Liver (tissue), 9 donors: Measurements from ENCODE around the gene KCNQ5. TPM values are rescaled to one million over a fixed set of nuclear protein-coding genes. Genes with fewer than 3 reads are reported as not detected.

ENCODE experiments used
- DNase-seq: peaks from one replicate; pipeline ENCODE4 v3.0.0-alpha.2; 2017; ENCODE audit warnings: low spot score
- H3K27ac ChIP-seq, 2 donors: one replicate each; pipeline ENCODE4 v1.7.0; 2013; ENCODE audit warnings: inconsistent platforms in 2 of 2, low read length in 2 of 2, control low read depth in 1 of 2, low read depth in 1 of 2, mild to moderate bottlenecking in 1 of 2
- H3K27me3 ChIP-seq, 4 donors: one replicate each; pipeline versions ENCODE4 v1.6.1 to v1.7.0; 2013; ENCODE audit warnings: low read length in 3 of 4, inconsistent platforms in 1 of 4, mild to moderate bottlenecking in 1 of 4, moderate library complexity in 1 of 4; ENCODE audit not compliant: control insufficient read depth in 4 of 4, insufficient read depth in 4 of 4
- H3K36me3 ChIP-seq, 4 donors: one replicate each; pipeline versions ENCODE4 v1.6.1 to v1.7.0; 2013; ENCODE audit warnings: low read length in 3 of 4, mild to moderate bottlenecking in 3 of 4, low read depth in 1 of 4, moderate library complexity in 1 of 4; ENCODE audit not compliant: control insufficient read depth in 4 of 4, insufficient read depth in 3 of 4
- H3K4me1 ChIP-seq, 4 donors: one replicate each; pipeline versions ENCODE4 v1.6.1 to v1.7.0; 2013; ENCODE audit warnings: low read length in 3 of 4, mild to moderate bottlenecking in 3 of 4, moderate library complexity in 1 of 4; ENCODE audit not compliant: control insufficient read depth in 4 of 4, insufficient read depth in 4 of 4
- H3K4me3 ChIP-seq, 3 donors: one replicate each; pipeline versions ENCODE4 v1.6.1 to v1.7.0; 2013; ENCODE audit warnings: low read length in 3 of 3, control low read depth in 1 of 3, low read depth in 1 of 3, mild to moderate bottlenecking in 1 of 3
- H3K9ac ChIP-seq, 2 donors: one replicate each; pipeline ENCODE4 v1.7.0; 2013; ENCODE audit warnings: low read length in 2 of 2, mild to moderate bottlenecking in 2 of 2, moderate library complexity in 2 of 2, control low read depth in 1 of 2, low read depth in 1 of 2
- H3K9me3 ChIP-seq, 4 donors: one replicate each; pipeline versions ENCODE4 v1.6.1 to v1.7.0; 2013; ENCODE audit warnings: low read length in 3 of 4; ENCODE audit not compliant: control insufficient read depth in 4 of 4
- ATF3 ChIP-seq: IDR thresholded peaks from 2 replicates; pipeline ENCODE4 v1.6.1; 2016; ENCODE audit warnings: antibody characterized with exemption
- EGR1 ChIP-seq, 2 donors: IDR thresholded peaks; 2 replicates each; pipeline ENCODE4 v1.6.1; 2016 to 2018; ENCODE audit warnings: antibody characterized with exemption in 2 of 2, low read depth in 2 of 2
- FOXA1 ChIP-seq: IDR thresholded peaks from 2 replicates; pipeline ENCODE4 v1.6.1; 2016; ENCODE audit warnings: antibody characterized with exemption
- FOXA2 ChIP-seq: IDR thresholded peaks from 2 replicates; pipeline ENCODE4 v1.6.1; 2016; ENCODE audit warnings: antibody characterized with exemption
- GABPA ChIP-seq, 2 donors: IDR thresholded peaks in 1 of 2; conservative IDR thresholded peaks in 1 of 2; 2 replicates each; pipeline ENCODE4 v1.6.1; 2016; ENCODE audit warnings: antibody characterized with exemption in 2 of 2, mild to moderate bottlenecking in 1 of 2, moderate library complexity in 1 of 2
- MAX ChIP-seq: IDR thresholded peaks from 2 replicates; pipeline ENCODE4 v1.6.1; 2016; ENCODE audit warnings: antibody characterized with exemption
- NR2F2 ChIP-seq: IDR thresholded peaks from 2 replicates; pipeline ENCODE4 v1.6.1; 2016; ENCODE audit warnings: antibody characterized with exemption
- RAD21 ChIP-seq, 2 donors: IDR thresholded peaks; 2 replicates each; pipeline ENCODE4 v1.6.1; 2016; ENCODE audit warnings: antibody characterized with exemption in 2 of 2, mild to moderate bottlenecking in 2 of 2
- REST ChIP-seq: IDR thresholded peaks from 2 replicates; pipeline ENCODE4 v1.6.1; 2016; ENCODE audit warnings: antibody characterized with exemption, mild to moderate bottlenecking
- RXRA ChIP-seq, 2 donors: IDR thresholded peaks; 2 replicates each; pipeline ENCODE4 v1.6.1; 2017 to 2018; ENCODE audit warnings: antibody characterized with exemption in 2 of 2, mild to moderate bottlenecking in 1 of 2
- SP1 ChIP-seq: IDR thresholded peaks from 2 replicates; pipeline ENCODE4 v1.6.1; 2018; ENCODE audit warnings: antibody characterized with exemption, mild to moderate bottlenecking
- YY1 ChIP-seq: IDR thresholded peaks from 2 replicates; pipeline ENCODE4 v1.6.1; 2016; ENCODE audit warnings: antibody characterized with exemption, mild to moderate bottlenecking
- WGBS: extraction: QIAGEN DNeasy Blood & Tissue Kit; methylation state at CpG from one replicate; pipeline ENCODE4 v1.1.7; 2013; 5-methylcytosine and 5-hydroxymethylcytosine counted together
- polyA plus RNA-seq, 2 donors: library from polyadenylated mRNA; stranded (reverse) in 1 of 2; unstranded in 1 of 2; fragments of 200-250 nt in 1 of 2; fragments of >200 nt in 1 of 2; fragmentation: Nextera tagmentation in 1 of 2; extraction: Ambion mirVana in 1 of 2; gene quantifications; one replicate each; pipeline versions ENCODE4 v1.2.1 to v1.2.3, GENCODE V29; 2013 to 2015
- total RNA-seq, 2 donors: library from RNA; depleted of rRNA; stranded (reverse); fragments of >200 nt; gene quantifications; one replicate each; pipeline ENCODE4 v1.2.3, GENCODE V29; 2014
- TF ChIP-seq, protein P1 (sequence below): IDR thresholded peaks from 2 replicates; pipeline ENCODE4 v1.6.1; 2016; ENCODE audit warnings: antibody characterized with exemption
- donor health status: healthy.
- donor health status: healthy.
- donor health status: healthy.
- donor health status: healthy.
- donor health status: healthy.

KCNQ5 gene
- total and polyA plus RNA-seq, 4 donors: 0.02 to 1.1 (median 0.15) TPM

DNA sequence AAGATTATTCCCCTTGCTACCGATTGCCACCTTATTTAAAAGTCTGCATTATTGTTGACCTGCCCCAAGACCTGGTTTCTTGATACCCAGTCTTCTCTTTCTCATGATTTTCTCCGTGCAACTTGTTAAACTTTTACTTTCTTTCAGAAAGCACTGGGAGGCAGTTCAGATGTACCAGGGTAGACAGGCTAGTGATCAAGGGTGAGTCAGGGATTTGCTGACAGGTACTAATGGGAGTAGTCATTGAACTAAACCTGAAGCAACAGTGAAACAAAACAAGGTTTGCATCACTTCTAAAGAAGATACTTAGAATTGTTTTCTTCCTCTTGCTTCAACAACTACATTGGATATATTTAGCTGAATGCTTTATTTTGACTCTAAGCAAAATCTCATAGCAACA is 124.4 kb downstream of the KCNQ5 start:
- 57% methylated on average over 2 of the region's 2 CpGs for WGBS

GRCh38 chr6:72748759-72749158 is 126.9 kb downstream of the KCNQ5 start:
- no peaks in the 10 kb centered on the region for H3K4me1 ChIP-seq
- TF ChIP-seq, protein P1, sequence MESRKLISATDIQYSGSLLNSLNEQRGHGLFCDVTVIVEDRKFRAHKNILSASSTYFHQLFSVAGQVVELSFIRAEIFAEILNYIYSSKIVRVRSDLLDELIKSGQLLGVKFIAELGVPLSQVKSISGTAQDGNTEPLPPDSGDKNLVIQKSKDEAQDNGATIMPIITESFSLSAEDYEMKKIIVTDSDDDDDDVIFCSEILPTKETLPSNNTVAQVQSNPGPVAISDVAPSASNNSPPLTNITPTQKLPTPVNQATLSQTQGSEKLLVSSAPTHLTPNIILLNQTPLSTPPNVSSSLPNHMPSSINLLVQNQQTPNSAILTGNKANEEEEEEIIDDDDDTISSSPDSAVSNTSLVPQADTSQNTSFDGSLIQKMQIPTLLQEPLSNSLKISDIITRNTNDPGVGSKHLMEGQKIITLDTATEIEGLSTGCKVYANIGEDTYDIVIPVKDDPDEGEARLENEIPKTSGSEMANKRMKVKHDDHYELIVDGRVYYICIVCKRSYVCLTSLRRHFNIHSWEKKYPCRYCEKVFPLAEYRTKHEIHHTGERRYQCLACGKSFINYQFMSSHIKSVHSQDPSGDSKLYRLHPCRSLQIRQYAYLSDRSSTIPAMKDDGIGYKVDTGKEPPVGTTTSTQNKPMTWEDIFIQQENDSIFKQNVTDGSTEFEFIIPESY: no peak
- TF ChIP-seq FOXA2: no peak
- TF ChIP-seq REST: no peak
- no peak for TF ChIP-seq RAD21 (IDR thresholded peaks at IDR 0.05)
- TF ChIP-seq GABPA (IDR thresholded peaks at IDR 0.05 in 1 of 2, conservative IDR thresholded peaks at IDR 0.05 in 1 of 2): no peak
- TF ChIP-seq NR2F2: no peak
- 32% methylated on average over 1 of the region's 1 CpG for WGBS
- DNase-seq: no peak
- no peak overlapping the region for H3K9ac ChIP-seq
- H3K4me3 ChIP-seq: no peak overlapping the region
- no peaks in the 10 kb centered on the region for H3K27me3 ChIP-seq
- no peak overlapping the region for H3K27ac ChIP-seq
- H3K9me3 ChIP-seq: no peaks in the 10 kb centered on the region
- H3K36me3 ChIP-seq: no peaks in the 10 kb centered on the region

More for the DNA sequence above, 124.4 kb downstream of the KCNQ5 start:
- Histone ChIP-seq H3K36me3 (no peaks in the 10 kb centered on the region), H3K9ac (no peak overlapping the region), H3K4me1 (no peaks in the 10 kb centered on the region), H3K9me3 (no peaks in the 10 kb centered on the region), H3K27me3 (no peaks in the 10 kb centered on the region), H3K4me3 (no peak overlapping the region), H3K27ac (no peak overlapping the region)
- TF ChIP-seq NR2F2: no peak
- TF ChIP-seq RXRA (IDR thresholded peaks at IDR 0.05): no peak
- TF ChIP-seq SP1: no peak
- no peak for TF ChIP-seq FOXA2
- TF ChIP-seq REST: no peak
- TF ChIP-seq YY1: no peak
- TF ChIP-seq, protein P1: no peak
- TF ChIP-seq GABPA (IDR thresholded peaks at IDR 0.05 in 1 of 2, conservative IDR thresholded peaks at IDR 0.05 in 1 of 2): no peak
- TF ChIP-seq FOXA1: no peak
- TF ChIP-seq EGR1 (IDR thresholded peaks at IDR 0.05; ENCODE audit: low read depth in 2 of 2): no peak
- no peak for TF ChIP-seq ATF3
- TF ChIP-seq MAX: no peak
- no peak for TF ChIP-seq RAD21 (IDR thresholded peaks at IDR 0.05)
- DNase-seq: no peak
